Measurements from ENCODE around the gene CDK5R2. TPM values are rescaled to one million over a fixed set of nuclear protein-coding genes. Genes with fewer than 3 reads are reported as not detected.
A peak's percentile ranks its signal among the peaks of the same experiment; 100 is the strongest.

The CDK5R2 gene
- total RNA-seq, 1 experiment from 2014 or later, result 0.18 TPM

DNA sequence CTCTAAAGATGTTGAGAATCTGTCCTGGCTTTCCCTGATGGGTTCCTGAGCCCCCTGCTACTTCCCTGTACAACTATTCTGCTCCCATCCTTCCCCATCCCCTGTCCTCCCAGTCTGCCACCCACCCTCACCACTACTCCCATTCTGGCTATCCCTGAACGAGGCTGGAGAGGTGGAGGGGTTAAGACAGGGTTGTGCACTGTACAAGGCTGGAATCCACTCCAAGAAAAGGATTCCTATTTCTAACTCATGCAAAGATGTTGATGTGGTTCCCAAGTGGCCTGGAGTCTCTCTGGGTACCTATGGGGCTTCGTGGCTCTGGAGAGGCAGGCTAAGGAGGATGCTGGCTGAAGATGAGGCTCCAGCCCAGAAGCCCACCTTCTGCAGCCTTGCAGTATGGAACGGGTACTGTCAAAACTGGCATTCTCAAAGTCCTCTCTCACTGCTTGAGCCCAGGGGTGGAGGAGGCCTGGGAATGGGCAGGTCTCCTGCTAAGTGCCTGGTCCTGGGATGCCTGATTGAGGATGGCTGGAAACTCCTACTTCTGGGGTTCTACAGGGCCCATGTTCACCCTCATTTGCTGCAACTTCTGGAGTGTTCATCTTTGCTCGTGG lies 26.8 kb downstream of the CDK5R2 start:
- peaks cover 15% of the 10 kb centered on the region for H3K27me3 ChIP-seq (replicated peaks; ENCODE audit: control insufficient read depth, insufficient read depth, low read length)
- H3K9me3 Mint-ChIP-seq (ENCODE audit: unreplicated experiment), result no peaks in the 10 kb centered on the region
- CTCF ChIA-PET, result no interaction called here
- TF ChIP-seq, protein P1, sequence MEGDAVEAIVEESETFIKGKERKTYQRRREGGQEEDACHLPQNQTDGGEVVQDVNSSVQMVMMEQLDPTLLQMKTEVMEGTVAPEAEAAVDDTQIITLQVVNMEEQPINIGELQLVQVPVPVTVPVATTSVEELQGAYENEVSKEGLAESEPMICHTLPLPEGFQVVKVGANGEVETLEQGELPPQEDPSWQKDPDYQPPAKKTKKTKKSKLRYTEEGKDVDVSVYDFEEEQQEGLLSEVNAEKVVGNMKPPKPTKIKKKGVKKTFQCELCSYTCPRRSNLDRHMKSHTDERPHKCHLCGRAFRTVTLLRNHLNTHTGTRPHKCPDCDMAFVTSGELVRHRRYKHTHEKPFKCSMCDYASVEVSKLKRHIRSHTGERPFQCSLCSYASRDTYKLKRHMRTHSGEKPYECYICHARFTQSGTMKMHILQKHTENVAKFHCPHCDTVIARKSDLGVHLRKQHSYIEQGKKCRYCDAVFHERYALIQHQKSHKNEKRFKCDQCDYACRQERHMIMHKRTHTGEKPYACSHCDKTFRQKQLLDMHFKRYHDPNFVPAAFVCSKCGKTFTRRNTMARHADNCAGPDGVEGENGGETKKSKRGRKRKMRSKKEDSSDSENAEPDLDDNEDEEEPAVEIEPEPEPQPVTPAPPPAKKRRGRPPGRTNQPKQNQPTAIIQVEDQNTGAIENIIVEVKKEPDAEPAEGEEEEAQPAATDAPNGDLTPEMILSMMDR (IDR thresholded peaks at IDR 0.05; ENCODE audit: insufficient read depth in 1 of 2, low read depth in 1 of 2, low read length in 1 of 2, severe bottlenecking in 1 of 2, unreplicated experiment in 1 of 2), result no peak
- H3K27me3 Mint-ChIP-seq (ENCODE audit: insufficient read depth, unreplicated experiment), result peaks cover 41% of the 10 kb centered on the region
- H3K9me3 ChIP-seq, result no peaks in the 10 kb centered on the region
- H3K36me3 ChIP-seq (ENCODE audit: control insufficient read depth, insufficient read depth, low read length), result no peaks in the 10 kb centered on the region
- no peak overlapping the region for H3K27ac Mint-ChIP-seq (ENCODE audit: unreplicated experiment)
- no TSS peak for BruUV-seq (replicated peaks)
- H3K4me1 Mint-ChIP-seq (ENCODE audit: low read depth, unreplicated experiment), result peaks cover 1% of the 10 kb centered on the region
- H3K4me3 Mint-ChIP-seq (ENCODE audit: unreplicated experiment), result no peak overlapping the region
- no peaks in the 10 kb centered on the region for H3K36me3 Mint-ChIP-seq (ENCODE audit: insufficient read depth, unreplicated experiment)
- intact Hi-C loops (cut with micrococcal nuclease; ENCODE audit: unreplicated experiment), result no loop called here
- POLR2A ChIA-PET, result no interaction called here
- H3K4me1 ChIP-seq, result peaks cover 9% of the 10 kb centered on the region
- DNase-seq, result no peak
- H3K4me3 ChIP-seq (ENCODE audit: low read depth, low read length), result no peak overlapping the region

DNA sequence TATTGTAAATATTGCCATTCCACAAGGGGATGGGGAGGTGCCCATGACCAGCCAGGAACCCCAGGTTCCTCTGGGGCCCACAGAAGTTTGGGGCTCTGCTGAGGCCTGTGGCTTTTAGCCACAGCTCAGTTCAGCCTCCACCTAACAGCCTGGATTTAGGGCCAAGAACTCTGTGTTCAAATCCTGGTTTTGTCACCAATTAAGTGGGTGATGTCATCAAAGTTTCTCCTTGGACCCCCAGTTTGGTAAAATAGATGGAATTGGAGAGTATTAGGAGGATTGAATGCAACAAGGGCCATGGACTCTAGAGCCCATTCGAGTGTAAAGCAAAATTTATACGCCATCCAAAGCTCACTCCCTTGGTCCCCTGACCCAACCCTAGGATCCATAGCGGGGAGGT lies 28.7 kb downstream of the CDK5R2 start:
- Mint-ChIP-seq H3K27me3 (ENCODE audit: insufficient read depth, unreplicated experiment) (peaks cover 42% of the 10 kb centered on the region), H3K9me3 (ENCODE audit: unreplicated experiment) (no peaks in the 10 kb centered on the region), H3K4me3 (ENCODE audit: unreplicated experiment) (no peak overlapping the region), H3K4me1 (ENCODE audit: low read depth, unreplicated experiment) (no peaks in the 10 kb centered on the region), H3K36me3 (ENCODE audit: insufficient read depth, unreplicated experiment) (no peaks in the 10 kb centered on the region), H3K27ac (ENCODE audit: unreplicated experiment) (no peak overlapping the region)
- Histone ChIP-seq H3K9me3 (no peaks in the 10 kb centered on the region), H3K4me3 (ENCODE audit: low read depth, low read length) (no peak overlapping the region), H3K27me3 (replicated peaks; ENCODE audit: control insufficient read depth, insufficient read depth, low read length) (peaks cover 9% of the 10 kb centered on the region), H3K4me1 (peaks cover 1% of the 10 kb centered on the region; the same call in 1 of the 2 replicates), H3K36me3 (ENCODE audit: control insufficient read depth, insufficient read depth, low read length) (no peaks in the 10 kb centered on the region)
- intact Hi-C loops (cut with micrococcal nuclease; ENCODE audit: unreplicated experiment), result no loop called here
- TF ChIP-seq, protein P1 (IDR thresholded peaks at IDR 0.05; ENCODE audit: insufficient read depth in 1 of 2, low read depth in 1 of 2, low read length in 1 of 2, severe bottlenecking in 1 of 2, unreplicated experiment in 1 of 2), result no peak
- ChIA-PET CTCF (interaction anchor here (0.9 kb wide), 1 partner anchor 42 kb away, joined by 5 read pairs; no protein-coding TSS in a partner anchor), POLR2A (no interaction called here)
- no TSS peak for BruUV-seq (replicated peaks)
- DNase-seq, result peak in 1 of 2 experiments; percentile 1

DNA sequence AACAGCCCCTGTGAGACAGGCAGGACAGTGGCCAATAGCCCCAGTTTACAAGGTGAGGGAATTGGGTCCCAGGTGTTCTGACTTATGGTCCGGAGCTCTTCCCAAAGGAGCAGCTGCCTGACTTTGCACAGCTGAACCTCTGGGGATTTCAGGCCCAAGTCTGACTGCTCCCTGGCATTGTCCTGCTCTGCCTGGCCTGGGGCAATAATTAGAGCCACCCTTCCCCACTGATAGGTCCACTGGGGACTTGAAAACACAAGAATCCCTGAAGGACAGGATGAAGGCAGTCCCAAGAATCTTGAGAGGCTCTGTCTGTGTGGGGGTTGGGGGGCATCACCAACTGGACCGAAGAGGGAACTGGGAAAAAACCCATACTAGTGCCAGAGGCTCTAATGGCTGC lies 29.2 kb downstream of the CDK5R2 start:
- Histone ChIP-seq H3K4me1 (peaks cover 3% of the 10 kb centered on the region; the same call in 1 of the 2 replicates), H3K9me3 (no peaks in the 10 kb centered on the region), H3K27me3 (replicated peaks; ENCODE audit: control insufficient read depth, insufficient read depth, low read length) (peaks cover 9% of the 10 kb centered on the region), H3K36me3 (ENCODE audit: control insufficient read depth, insufficient read depth, low read length) (no peaks in the 10 kb centered on the region), H3K4me3 (ENCODE audit: low read depth, low read length) (no peak overlapping the region)
- Mint-ChIP-seq H3K27ac (ENCODE audit: unreplicated experiment) (no peak overlapping the region), H3K36me3 (ENCODE audit: insufficient read depth, unreplicated experiment) (no peaks in the 10 kb centered on the region), H3K4me3 (ENCODE audit: unreplicated experiment) (no peak overlapping the region), H3K9me3 (ENCODE audit: unreplicated experiment) (no peaks in the 10 kb centered on the region), H3K27me3 (ENCODE audit: insufficient read depth, unreplicated experiment) (peaks cover 37% of the 10 kb centered on the region), H3K4me1 (ENCODE audit: low read depth, unreplicated experiment) (no peaks in the 10 kb centered on the region)
- intact Hi-C loops (cut with micrococcal nuclease; ENCODE audit: unreplicated experiment), result no loop called here
- TF ChIP-seq, protein P1 (IDR thresholded peaks at IDR 0.05; ENCODE audit: insufficient read depth in 1 of 2, low read depth in 1 of 2, low read length in 1 of 2, severe bottlenecking in 1 of 2, unreplicated experiment in 1 of 2), result no peak
- ChIA-PET POLR2A (no interaction called here), CTCF (interaction anchor here (0.9 to 2.6 kb wide), 2 partner anchors 13 to 41 kb away, joined by 5 to 11 read pairs; no protein-coding TSS in a partner anchor)
- BruUV-seq (replicated peaks), result no TSS peak
- DNase-seq, result peak in 1 of 2 experiments; percentile 13
